Large intestine (tissue), 3 donors: ENCODE results near the gene WFDC12. TPM values are rescaled to one million over a fixed set of nuclear protein-coding genes. Genes with fewer than 3 reads are reported as not detected.

ENCODE experiments used
- DNase-seq, 2 donors: peaks; one replicate each; pipeline versions ENCODE4 v3.0.0 to v3.0.0-alpha.2; 2013
- H3K27ac ChIP-seq: one replicate; pipeline ENCODE4 v1.5.1; 2013; ENCODE audit warnings: low read length
- H3K27me3 ChIP-seq: 2 replicates; pipeline ENCODE4 v1.6.1; 2013; ENCODE audit warnings: low read length; ENCODE audit not compliant: control insufficient read depth, insufficient read depth
- H3K36me3 ChIP-seq: 2 replicates; pipeline ENCODE4 v1.6.1; 2013; ENCODE audit warnings: low read length; ENCODE audit not compliant: control insufficient read depth, insufficient read depth
- H3K4me1 ChIP-seq: one replicate; pipeline ENCODE4 v1.6.1; 2013; ENCODE audit warnings: low read length; ENCODE audit not compliant: control insufficient read depth, insufficient read depth
- H3K4me3 ChIP-seq: one replicate; pipeline ENCODE4 v1.5.1; 2013; ENCODE audit warnings: low read length
- H3K9me3 ChIP-seq: one replicate; pipeline ENCODE4 v1.6.1; 2013; ENCODE audit warnings: mild to moderate bottlenecking, low read depth, low read length, moderate library complexity; ENCODE audit not compliant: control insufficient read depth
- WGBS: methylation state at CpG from one replicate; pipeline ENCODE4 v1.1.5; 2013; ENCODE audit warnings: low lambda C conversion rate; ENCODE audit not compliant: insufficient coverage; 5-methylcytosine and 5-hydroxymethylcytosine counted together
- polyA plus RNA-seq: library from polyadenylated mRNA; unstranded; fragments of 120-200 nt; gene quantifications from one replicate; pipeline ENCODE4 v1.2.1, GENCODE V29; 2013

Gene WFDC12
- polyA plus RNA-seq, 1 donor: not detected

GRCh38 chr20:45080867-45081624 is 43.2 kb downstream of the WFDC12 start:
- Histone ChIP-seq H3K27ac (no peak overlapping the region), H3K27me3 (no peaks in the 10 kb centered on the region), H3K4me3 (no peak overlapping the region), H3K4me1 (no peaks in the 10 kb centered on the region), H3K9me3 (peaks cover 3% of the 10 kb centered on the region), H3K36me3 (peaks cover 16% of the 10 kb centered on the region)
- 88% methylated on average over 2 of the region's 5 CpGs for WGBS
- no peak for DNase-seq

DNA sequence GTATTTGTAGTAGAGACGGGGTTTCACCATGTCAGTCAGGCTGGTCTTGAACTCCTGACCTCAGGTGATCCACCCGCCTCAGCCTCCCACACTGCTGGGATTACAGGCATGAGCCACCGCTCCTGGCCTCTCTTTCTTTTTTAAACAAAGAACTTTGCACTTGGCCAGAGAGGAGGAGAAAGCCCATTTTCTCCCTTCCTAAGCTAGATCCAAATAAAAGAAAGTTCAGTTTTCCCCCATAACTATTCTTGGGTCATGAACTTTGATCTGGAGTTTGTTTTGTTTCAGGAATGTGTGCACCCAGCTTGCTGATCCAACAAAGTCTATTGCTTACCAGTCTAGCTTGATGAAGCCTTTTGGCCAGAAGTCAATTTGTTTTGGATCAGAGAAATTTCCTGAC is 46.7 kb downstream of the WFDC12 start:
- peaks cover 34% of the 10 kb centered on the region for H3K36me3 ChIP-seq
- no peak overlapping the region for H3K4me3 ChIP-seq
- peaks cover 3% of the 10 kb centered on the region for H3K9me3 ChIP-seq
- WGBS: 40% methylated on average over 1 of the region's 3 CpGs
- no peak overlapping the region for H3K27ac ChIP-seq
- DNase-seq: no peak
- H3K27me3 ChIP-seq: no peaks in the 10 kb centered on the region
- H3K4me1 ChIP-seq: no peaks in the 10 kb centered on the region

Other genes starting within 250 kb of the WFDC12 start
- 152 TPM for gene YWHAB, start 238.8 kb downstream of the WFDC12 start, polyA plus RNA-seq
- 27.4 TPM for gene PABPC1L, start 214.4 kb downstream of the WFDC12 start, polyA plus RNA-seq
- 21.8 TPM for gene TOMM34, start 164.1 kb downstream of the WFDC12 start, polyA plus RNA-seq
- 15.8 TPM for gene STK4, start 158.0 kb downstream of the WFDC12 start, polyA plus RNA-seq
- 1.2 TPM for gene KCNS1, start 23.3 kb downstream of the WFDC12 start, polyA plus RNA-seq
- gene WFDC5, start 9.3 kb downstream of the WFDC12 start, polyA plus RNA-seq: not detected
- gene PI3, start 50.4 kb upstream of the WFDC12 start, polyA plus RNA-seq: 37.4 TPM
- not detected for gene SEMG1, start 82.6 kb upstream of the WFDC12 start, polyA plus RNA-seq
- gene SEMG2, start 96.9 kb upstream of the WFDC12 start, polyA plus RNA-seq: not detected
- gene SLPI, start 130.1 kb upstream of the WFDC12 start, polyA plus RNA-seq: 20.1 TPM
- not detected for gene RBPJL, start 182.4 kb upstream of the WFDC12 start, polyA plus RNA-seq
- not detected for gene MATN4, start 183.8 kb upstream of the WFDC12 start, polyA plus RNA-seq
- gene SDC4, start 224.0 kb upstream of the WFDC12 start, polyA plus RNA-seq: 87.8 TPM
- 31.7 TPM for gene SYS1, start 238.7 kb upstream of the WFDC12 start, polyA plus RNA-seq